ENCODE data around the gene SIL1.
"Not testable (repeated sequence)": the region's sequence is repeated elsewhere in the genome, so short reads cannot be mapped to it uniquely, and the experiment has no call there.

The SIL1 gene

DNA sequence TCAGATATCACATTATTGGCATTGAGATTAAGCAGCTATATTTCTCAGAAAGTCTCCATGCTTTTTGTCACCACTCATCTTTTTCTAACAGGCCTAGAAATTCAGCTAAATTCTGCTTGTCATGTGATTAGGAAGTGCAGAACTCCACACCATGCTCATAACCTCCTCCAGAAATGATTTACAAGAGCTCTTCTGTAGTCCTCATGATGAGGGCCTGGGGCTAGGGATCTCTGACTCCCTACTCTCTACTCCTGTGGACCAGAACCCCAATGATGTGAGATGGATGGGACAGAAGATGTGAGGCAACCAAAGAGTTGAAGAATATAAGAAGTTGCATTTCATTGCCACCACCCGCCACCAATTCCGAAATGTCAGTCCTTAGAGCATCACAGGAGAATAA lies 16.5 kb upstream of the SIL1 start:
- Mint-ChIP-seq H3K4me3 (no peak overlapping the region), H3K9me3 (no peaks in the 10 kb centered on the region), H3K4me1 (ENCODE audit: low read depth) (no peaks in the 10 kb centered on the region), H3K27me3 (ENCODE audit: low read depth) (peaks cover 7% of the 10 kb centered on the region), H3K36me3 (ENCODE audit: low read depth) (no peaks in the 10 kb centered on the region), H3K27ac (no peak overlapping the region)
- no peak for DNase-seq (ENCODE audit: low spot score)

DNA sequence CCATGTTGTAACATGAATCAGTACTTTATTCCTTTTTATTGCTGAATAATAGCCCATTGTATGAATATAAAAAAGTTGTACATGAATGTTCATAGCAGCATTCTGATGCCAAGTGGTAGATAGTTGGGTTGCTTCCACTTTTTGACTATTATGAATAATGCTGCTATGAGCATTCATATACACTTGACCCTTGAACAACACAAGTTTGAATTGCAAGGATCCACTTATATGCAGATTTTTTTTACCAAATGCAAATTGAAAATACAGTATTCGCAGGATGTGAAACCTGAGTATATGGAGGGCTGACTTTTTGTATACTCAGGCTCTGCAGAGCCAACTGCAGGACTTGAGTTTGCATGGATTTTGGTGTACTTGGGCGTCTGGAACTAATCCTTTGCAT lies 14.7 kb upstream of the SIL1 start:
- Mint-ChIP-seq H3K4me1 (ENCODE audit: low read depth) (no peaks in the 10 kb centered on the region), H3K27me3 (ENCODE audit: low read depth) (peaks cover 7% of the 10 kb centered on the region), H3K9me3 (no peaks in the 10 kb centered on the region), H3K36me3 (ENCODE audit: low read depth) (no peaks in the 10 kb centered on the region), H3K4me3 (no peak overlapping the region), H3K27ac (no peak overlapping the region)
- DNase-seq (ENCODE audit: low spot score): no peak

DNA sequence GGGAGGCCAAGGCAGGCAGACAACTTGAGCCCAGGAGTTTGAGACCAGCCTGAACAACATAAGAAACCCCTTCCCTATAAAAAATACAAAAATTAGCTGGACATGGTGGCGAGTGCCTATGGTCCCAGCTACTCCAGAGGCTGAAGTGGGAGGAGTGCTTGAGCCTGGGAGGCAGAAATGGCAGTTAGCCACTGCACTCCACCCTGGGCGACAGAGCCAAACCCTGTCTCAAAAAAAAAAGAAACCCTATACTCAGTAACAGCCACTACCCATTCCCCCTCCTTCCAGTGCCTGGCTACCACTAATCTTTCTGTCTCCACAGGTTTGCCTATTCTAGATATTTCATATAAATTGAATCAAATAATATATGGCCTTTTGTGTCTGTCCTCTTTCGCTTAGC lies 14.3 kb upstream of the SIL1 start:
- Mint-ChIP-seq H3K4me3 (no peak overlapping the region), H3K9me3 (no peaks in the 10 kb centered on the region), H3K4me1 (ENCODE audit: low read depth) (no peaks in the 10 kb centered on the region), H3K36me3 (ENCODE audit: low read depth) (no peaks in the 10 kb centered on the region), H3K27me3 (ENCODE audit: low read depth) (peaks cover 7% of the 10 kb centered on the region), H3K27ac (no peak overlapping the region)
- DNase-seq (ENCODE audit: low spot score): no peak

DNA sequence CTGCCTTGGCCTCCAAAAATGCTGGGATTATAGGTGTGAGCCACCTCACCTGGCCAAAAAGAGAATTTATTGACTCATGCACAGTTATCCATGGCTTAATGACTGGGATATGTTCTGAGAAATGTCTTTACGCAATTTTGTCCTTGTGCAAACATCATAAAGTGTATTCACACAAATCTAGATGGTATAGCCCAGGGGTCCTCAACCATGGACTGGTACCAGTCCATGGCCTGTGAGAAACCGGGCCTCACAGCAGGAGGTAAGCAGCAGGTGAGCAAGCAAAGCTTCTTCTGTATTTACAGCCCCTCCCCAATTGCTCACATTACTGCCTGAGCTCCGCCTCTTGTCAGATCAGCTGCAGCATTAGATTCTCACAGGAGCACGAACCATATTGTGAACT lies 12.4 kb upstream of the SIL1 start:
- Mint-ChIP-seq H3K27me3 (ENCODE audit: low read depth) (peaks cover 6% of the 10 kb centered on the region), H3K9me3 (no peaks in the 10 kb centered on the region), H3K4me3 (no peak overlapping the region), H3K4me1 (ENCODE audit: low read depth) (no peaks in the 10 kb centered on the region), H3K36me3 (ENCODE audit: low read depth) (no peaks in the 10 kb centered on the region), H3K27ac (no peak overlapping the region)
- no peak for DNase-seq (ENCODE audit: low spot score)

DNA sequence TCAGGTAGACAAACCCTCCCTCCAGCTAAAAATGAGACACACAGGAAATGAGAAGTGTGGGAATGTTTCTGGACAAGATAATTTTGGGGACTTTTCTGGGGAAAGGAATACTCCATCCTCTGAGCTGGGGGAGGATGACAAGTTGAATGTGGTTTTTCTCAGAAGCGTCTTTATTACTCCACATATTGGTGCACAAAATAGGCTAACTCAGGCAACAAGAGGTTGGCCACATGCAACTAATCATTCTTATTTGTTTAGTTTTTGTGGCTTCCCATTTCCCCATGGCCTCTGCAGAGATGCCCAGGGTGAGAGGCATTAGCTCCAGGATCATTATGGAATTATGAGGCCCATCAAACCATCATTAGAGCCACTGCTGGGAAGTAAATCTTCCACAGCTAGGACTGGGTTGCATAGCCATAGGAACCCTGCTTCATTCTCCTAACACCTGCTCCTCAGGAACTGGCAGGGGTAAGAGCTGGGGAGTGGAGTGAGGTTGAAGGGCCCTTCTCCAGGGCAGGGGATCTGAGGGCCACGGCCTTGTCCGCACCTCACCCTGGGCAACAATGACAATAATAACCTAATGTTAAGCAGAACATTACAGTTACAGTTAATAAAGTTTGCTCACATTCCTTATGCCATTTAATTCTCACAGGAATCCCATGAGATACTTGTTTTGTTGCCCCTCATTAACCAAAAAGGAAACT lies 9.3 kb upstream of the SIL1 start:
- no peaks in the 10 kb centered on the region for H3K4me1 Mint-ChIP-seq (ENCODE audit: low read depth)
- H3K27me3 Mint-ChIP-seq (ENCODE audit: low read depth): no peaks in the 10 kb centered on the region
- H3K4me3 Mint-ChIP-seq: no peak overlapping the region
- H3K27ac Mint-ChIP-seq: no peak overlapping the region
- DNase-seq (ENCODE audit: low spot score): no peak
- no peaks in the 10 kb centered on the region for H3K36me3 Mint-ChIP-seq (ENCODE audit: low read depth)
- H3K9me3 Mint-ChIP-seq: no peaks in the 10 kb centered on the region

DNA sequence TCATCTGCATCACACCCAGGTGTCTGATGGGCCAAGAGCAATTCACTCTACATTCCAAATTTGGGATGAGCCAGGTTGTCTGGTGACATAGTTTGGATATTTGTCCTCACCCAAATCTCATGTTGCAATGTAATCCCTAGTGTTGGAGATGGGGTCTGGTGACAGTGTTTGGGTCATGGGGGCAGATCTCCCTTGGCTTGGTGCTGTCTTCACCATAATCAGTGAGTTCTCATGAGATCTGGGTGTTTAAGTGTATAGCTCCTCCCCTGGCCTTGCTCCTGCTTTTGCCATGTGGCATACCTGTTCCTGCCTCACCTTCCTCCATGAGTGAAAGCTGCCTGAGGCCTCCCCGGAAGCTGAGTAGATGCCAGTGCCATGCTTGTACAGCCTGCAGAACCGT lies 7.4 kb upstream of the SIL1 start:
- H3K9me3 Mint-ChIP-seq: no peaks in the 10 kb centered on the region
- no peaks in the 10 kb centered on the region for H3K4me1 Mint-ChIP-seq (ENCODE audit: low read depth)
- no peak overlapping the region for H3K4me3 Mint-ChIP-seq
- H3K36me3 Mint-ChIP-seq (ENCODE audit: low read depth): no peaks in the 10 kb centered on the region
- no peak overlapping the region for H3K27ac Mint-ChIP-seq
- H3K27me3 Mint-ChIP-seq (ENCODE audit: low read depth): no peaks in the 10 kb centered on the region
- no peak for DNase-seq (ENCODE audit: low spot score)

DNA sequence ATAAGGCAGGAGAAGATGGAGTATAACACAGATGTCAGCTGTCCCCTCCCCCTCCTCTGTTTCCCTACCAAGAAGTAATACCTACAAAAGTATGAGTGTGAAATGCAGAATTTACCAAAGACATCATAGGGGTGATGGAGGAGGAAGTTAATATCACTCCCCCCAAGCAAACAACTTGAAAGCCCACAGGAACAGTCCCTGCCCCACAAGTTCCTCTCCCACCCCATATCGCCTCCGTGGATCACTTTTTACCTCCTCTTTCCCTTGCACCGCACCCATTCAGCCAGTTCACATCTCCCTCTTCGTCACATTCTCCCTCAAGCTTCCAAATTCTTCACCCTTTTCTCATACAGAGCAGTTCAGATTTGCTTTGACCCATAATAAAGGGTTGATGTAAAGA lies 7.0 kb upstream of the SIL1 start:
- no peaks in the 10 kb centered on the region for H3K9me3 Mint-ChIP-seq

DNA sequence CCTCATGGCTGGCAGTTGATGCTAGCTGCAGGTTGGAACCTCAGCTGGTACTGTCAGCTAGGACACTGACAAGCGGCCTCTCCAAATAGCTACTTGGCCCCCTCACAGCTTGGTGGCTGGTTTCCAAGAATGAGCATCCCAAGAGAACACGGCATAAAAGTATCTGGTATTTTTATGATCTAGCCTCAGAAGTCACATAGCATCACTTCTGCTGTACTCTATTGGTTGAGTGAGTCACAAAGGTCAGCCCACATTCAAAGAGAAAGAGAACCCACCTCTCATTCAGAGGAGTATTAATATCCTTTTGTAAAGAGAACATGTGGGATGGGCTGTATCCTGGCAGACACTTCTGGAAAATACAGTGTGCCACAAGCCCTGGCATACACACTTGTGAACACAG lies 6.0 kb upstream of the SIL1 start:
- no peaks in the 10 kb centered on the region for H3K27me3 Mint-ChIP-seq (ENCODE audit: low read depth)
- no peak overlapping the region for H3K4me3 Mint-ChIP-seq
- no peak for DNase-seq (ENCODE audit: low spot score)
- H3K4me1 Mint-ChIP-seq (ENCODE audit: low read depth): no peaks in the 10 kb centered on the region
- H3K27ac Mint-ChIP-seq: no peak overlapping the region
- no peaks in the 10 kb centered on the region for H3K36me3 Mint-ChIP-seq (ENCODE audit: low read depth)
- no peaks in the 10 kb centered on the region for H3K9me3 Mint-ChIP-seq

More for the DNA sequence above, 7.0 kb upstream of the SIL1 start:
- no peaks in the 10 kb centered on the region for H3K36me3 Mint-ChIP-seq (ENCODE audit: low read depth)
- no peak overlapping the region for H3K27ac Mint-ChIP-seq
- no peaks in the 10 kb centered on the region for H3K4me1 Mint-ChIP-seq (ENCODE audit: low read depth)
- no peaks in the 10 kb centered on the region for H3K27me3 Mint-ChIP-seq (ENCODE audit: low read depth)
- no peak overlapping the region for H3K4me3 Mint-ChIP-seq
- no peak for DNase-seq (ENCODE audit: low spot score)

DNA sequence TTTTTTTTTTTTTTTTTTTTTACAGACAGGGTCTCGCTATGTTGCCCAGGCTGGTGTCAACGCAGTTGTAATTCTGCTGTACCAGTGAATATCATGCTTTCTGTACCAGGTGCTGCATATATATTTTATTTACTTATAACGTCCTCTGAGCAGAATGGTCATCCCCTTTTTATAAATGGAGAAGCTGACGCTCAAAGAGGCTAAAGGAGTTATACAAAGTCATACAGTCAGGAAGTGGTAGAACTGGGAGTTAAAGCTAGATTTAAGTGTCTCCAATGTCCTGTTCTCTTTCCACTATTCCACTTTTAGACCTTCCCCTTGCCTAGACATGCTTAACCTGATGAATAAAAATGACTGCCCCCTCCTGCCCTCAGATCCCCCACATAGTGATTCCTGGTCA lies 1.2 kb upstream of the SIL1 start:
- Mint-ChIP-seq H3K27me3 (ENCODE audit: low read depth) (no peaks in the 10 kb centered on the region), H3K27ac (no peak overlapping the region), H3K9me3 (no peaks in the 10 kb centered on the region), H3K4me3 (no peak overlapping the region), H3K36me3 (ENCODE audit: low read depth) (peaks cover 13% of the 10 kb centered on the region), H3K4me1 (ENCODE audit: low read depth) (peaks cover 15% of the 10 kb centered on the region)
- no peak for DNase-seq (ENCODE audit: low spot score)

DNA sequence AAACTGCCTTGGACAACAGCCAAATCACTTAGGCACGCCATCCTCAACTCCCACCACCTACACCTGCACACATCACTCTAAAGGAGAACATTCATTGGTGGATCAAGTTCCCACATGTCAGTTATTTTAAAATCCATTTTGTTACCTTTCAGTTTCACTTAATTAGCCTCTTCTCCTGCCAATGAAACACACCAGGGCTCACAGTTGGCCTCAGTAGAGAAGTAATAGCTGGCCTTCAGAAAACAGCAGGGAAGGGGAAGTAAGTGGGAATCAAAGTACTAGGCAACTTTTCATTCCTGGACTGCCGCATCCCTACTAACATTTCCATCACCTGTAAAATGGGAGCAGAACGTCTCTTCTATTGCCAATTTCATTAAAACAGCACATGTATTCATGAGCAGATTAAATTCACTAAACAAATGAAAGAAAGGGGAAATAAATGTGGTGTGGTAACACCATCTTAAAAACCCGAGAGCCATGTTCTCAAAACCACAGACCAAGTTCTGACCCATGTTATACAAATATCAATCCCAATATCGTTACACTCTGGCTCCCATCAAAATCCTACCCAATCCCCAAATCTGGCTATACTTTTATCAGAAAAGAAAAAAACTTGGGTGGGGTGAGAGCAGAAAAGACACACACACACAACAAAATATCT lies 1.7 kb downstream of the SIL1 start:
- peak overlapping the region; percentile 97 for H3K4me3 Mint-ChIP-seq

DNA sequence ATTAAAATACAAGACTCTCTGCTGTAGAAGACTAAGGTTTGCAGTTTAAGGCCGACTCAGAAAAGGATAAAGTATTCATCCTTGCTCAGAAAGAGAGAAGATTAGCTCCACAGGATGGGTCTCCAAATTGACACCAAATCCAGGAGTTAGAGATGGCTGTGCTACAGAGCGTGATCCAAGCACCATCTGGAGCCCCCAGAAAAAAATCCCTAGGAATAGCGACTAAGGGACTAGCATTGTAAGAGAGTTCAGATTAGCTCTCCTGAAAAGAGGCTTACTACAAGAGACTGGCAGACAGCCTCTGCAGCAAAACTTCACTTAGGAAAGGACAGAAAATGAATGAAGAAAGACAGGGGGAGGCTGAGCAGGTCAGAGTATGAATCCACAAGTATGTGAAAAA lies 3.7 kb downstream of the SIL1 start:
- Mint-ChIP-seq H3K4me3 (no peak overlapping the region), H3K27ac (no peak overlapping the region), H3K4me1 (ENCODE audit: low read depth) (peaks cover 23% of the 10 kb centered on the region), H3K9me3 (no peaks in the 10 kb centered on the region), H3K27me3 (ENCODE audit: low read depth) (no peaks in the 10 kb centered on the region), H3K36me3 (ENCODE audit: low read depth) (peaks cover 22% of the 10 kb centered on the region)
- no peak for DNase-seq (ENCODE audit: low spot score)

More for the DNA sequence above, 1.7 kb downstream of the SIL1 start:
- H3K36me3 Mint-ChIP-seq (ENCODE audit: low read depth): peaks cover 22% of the 10 kb centered on the region
- DNase-seq (ENCODE audit: low spot score): no peak
- peaks cover 23% of the 10 kb centered on the region for H3K4me1 Mint-ChIP-seq (ENCODE audit: low read depth)
- no peaks in the 10 kb centered on the region for H3K9me3 Mint-ChIP-seq
- no peaks in the 10 kb centered on the region for H3K27me3 Mint-ChIP-seq (ENCODE audit: low read depth)
- peak overlapping the region; percentile 68 for H3K27ac Mint-ChIP-seq

DNA sequence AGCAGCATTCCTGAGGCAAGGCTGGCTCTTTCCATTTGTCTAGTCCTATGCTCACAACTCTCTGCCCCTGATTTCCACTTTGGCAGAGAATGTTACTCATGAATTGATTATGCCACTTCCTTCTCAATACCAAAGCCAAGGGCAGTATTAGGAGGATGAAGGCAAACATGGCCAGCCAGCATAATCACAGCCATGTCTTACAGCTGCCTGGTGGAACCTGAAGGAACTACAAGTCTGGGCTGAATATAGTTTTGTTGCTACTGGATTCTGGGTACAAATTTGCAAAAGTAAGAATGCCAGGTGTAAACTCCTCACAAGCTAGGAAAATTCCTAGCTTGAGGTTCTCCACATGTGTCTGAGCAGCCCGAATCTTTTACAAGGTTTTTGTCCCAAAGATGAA lies 4.2 kb downstream of the SIL1 start:
- DNase-seq (ENCODE audit: low spot score): no peak
- no peak overlapping the region for H3K4me3 Mint-ChIP-seq
- H3K9me3 Mint-ChIP-seq: no peaks in the 10 kb centered on the region
- H3K27me3 Mint-ChIP-seq (ENCODE audit: low read depth): no peaks in the 10 kb centered on the region
- H3K4me1 Mint-ChIP-seq (ENCODE audit: low read depth): peaks cover 23% of the 10 kb centered on the region
- H3K27ac Mint-ChIP-seq: no peak overlapping the region
- H3K36me3 Mint-ChIP-seq (ENCODE audit: low read depth): peaks cover 22% of the 10 kb centered on the region

DNA sequence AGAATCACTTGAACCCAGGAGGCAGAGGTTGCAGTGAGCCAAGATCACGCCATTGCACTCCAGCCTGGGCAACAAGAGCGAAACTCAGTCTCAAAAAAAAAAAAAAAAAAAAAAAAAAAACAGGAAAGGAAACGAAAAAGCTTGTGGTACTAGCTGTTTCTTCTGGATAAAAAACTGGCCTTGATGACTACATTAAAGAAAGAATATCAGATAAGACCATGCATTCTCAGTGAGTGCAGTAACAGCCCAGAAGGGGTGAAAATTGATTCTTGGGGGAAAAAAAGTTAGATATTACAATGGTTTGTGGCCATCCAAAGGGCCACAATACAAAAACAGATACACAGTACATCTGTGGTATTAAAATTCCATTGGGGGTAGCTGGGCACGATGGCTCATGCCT lies 5.3 kb downstream of the SIL1 start:
- DNase-seq (ENCODE audit: low spot score); H3K4me3 Mint-ChIP-seq; H3K9me3 Mint-ChIP-seq; H3K27me3 Mint-ChIP-seq (ENCODE audit: low read depth): not testable (repeated sequence)
- H3K4me1 Mint-ChIP-seq (ENCODE audit: low read depth): peaks cover 20% of the 10 kb centered on the region
- H3K27ac Mint-ChIP-seq: peak overlapping the region; percentile 11
- H3K36me3 Mint-ChIP-seq (ENCODE audit: low read depth): peaks cover 22% of the 10 kb centered on the region

DNA sequence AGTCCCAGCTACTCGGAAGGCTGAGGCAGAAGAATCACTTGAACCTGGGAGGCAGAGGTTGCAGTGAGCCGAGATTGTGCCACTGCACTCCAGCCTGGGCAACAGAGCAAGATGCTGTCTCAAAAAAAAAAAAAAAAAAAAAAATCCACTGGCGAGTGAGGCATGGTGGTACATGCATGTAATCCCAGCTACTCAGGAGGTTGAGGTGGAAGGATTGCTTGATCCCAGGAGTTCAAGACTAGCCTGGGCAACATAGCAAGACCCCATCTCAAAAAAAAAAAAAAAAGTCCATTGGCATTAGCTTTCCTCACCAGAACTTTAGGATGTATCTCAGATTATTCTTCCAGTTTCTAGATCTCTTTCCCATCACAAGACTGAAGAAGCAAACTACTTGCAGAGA lies 6.2 kb downstream of the SIL1 start:
- not testable (repeated sequence) for H3K27ac Mint-ChIP-seq; DNase-seq (ENCODE audit: low spot score); H3K9me3 Mint-ChIP-seq; H3K27me3 Mint-ChIP-seq (ENCODE audit: low read depth); H3K4me3 Mint-ChIP-seq
- Mint-ChIP-seq H3K4me1 (ENCODE audit: low read depth) (peaks cover 16% of the 10 kb centered on the region), H3K36me3 (ENCODE audit: low read depth) (peaks cover 25% of the 10 kb centered on the region)

DNA sequence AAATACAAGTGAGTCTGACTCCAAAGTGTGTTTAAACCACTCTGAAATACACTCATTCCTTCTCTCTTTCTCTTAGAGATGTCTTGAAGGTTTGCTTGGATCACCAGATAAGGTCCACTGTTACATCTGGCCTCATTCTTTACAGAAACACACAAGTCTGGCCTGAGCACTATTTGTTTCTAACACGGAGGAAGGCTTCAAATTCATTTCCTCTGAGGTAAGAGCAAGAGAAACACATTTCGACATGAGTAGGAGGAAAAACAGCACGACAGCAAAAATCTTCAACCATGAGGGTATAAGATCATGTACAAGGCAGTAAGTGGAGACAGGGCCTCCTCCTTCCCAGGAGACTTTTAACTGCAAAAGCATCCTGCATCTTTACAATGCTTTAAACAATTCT lies 8.0 kb downstream of the SIL1 start:
- Mint-ChIP-seq H3K4me3 (no peak overlapping the region), H3K4me1 (ENCODE audit: low read depth) (peaks cover 10% of the 10 kb centered on the region), H3K27ac (no peak overlapping the region), H3K27me3 (ENCODE audit: low read depth) (no peaks in the 10 kb centered on the region), H3K9me3 (no peaks in the 10 kb centered on the region), H3K36me3 (ENCODE audit: low read depth) (peaks cover 17% of the 10 kb centered on the region)
- DNase-seq (ENCODE audit: low spot score): no peak

Measured in T-helper 2 cell treated with Interferon-gamma antibody and Interleukin-4, amounts not matched to agents 5 μg/mL and 100 μg/mL, for 36 hours (primary cell).